DND-41 (cell line): ENCODE results near the gene MS4A6A.

Source experiments
- CTCF ChIP-seq: IDR thresholded peaks from 2 replicates; pipeline ENCODE4 v1.5.1; 2012; ENCODE audit warnings: borderline replicate concordance, low read length, moderate library complexity, mild to moderate bottlenecking; ENCODE audit not compliant: poor library complexity, severe bottlenecking; ENCODE audit errors: extremely low read depth
- EZH2 ChIP-seq: IDR thresholded peaks from 3 replicates; pipeline ENCODE4 v1.6.1; 2012; ENCODE audit warnings: borderline replicate concordance, low read depth, mild to moderate bottlenecking, moderate library complexity, low read length, inconsistent platforms; ENCODE audit not compliant: severe bottlenecking

- TF ChIP-seq CTCF (no peak), EZH2 (no peak)
These were observed at the start of gene MS4A6A for GRCh38 chr11:60182541-60183330.
